Mesenchymal stem cell (in vitro differentiated cells and primary cell): ENCODE results near the gene HID1.
"Not testable (repeated sequence)": the region's sequence is repeated elsewhere in the genome, so short reads cannot be mapped to it uniquely, and the experiment has no call there.

Source experiments
- DNase-seq: peaks from one replicate; pipeline ENCODE4 v3.0.0-alpha.2; 2013
- H2AFZ ChIP-seq: one replicate; pipeline ENCODE4 v1.6.1; 2013; ENCODE audit warnings: low read depth, mild to moderate bottlenecking, control low read depth, inconsistent platforms, low read length, moderate library complexity
- H2AK5ac ChIP-seq: 2 replicates; pipeline ENCODE4 v1.6.1; 2013; ENCODE audit warnings: low read length, moderate library complexity, mild to moderate bottlenecking, inconsistent platforms; ENCODE audit not compliant: severe bottlenecking
- H2BK120ac ChIP-seq: one replicate; pipeline ENCODE4 v1.6.1; 2013; ENCODE audit warnings: low read depth, mild to moderate bottlenecking, inconsistent platforms, low read length, moderate library complexity
- H2BK12ac ChIP-seq, 2 experiments: one replicate each; pipeline ENCODE4 v1.6.1; 2013; ENCODE audit warnings: inconsistent platforms in 2 of 2, low read length in 2 of 2, mild to moderate bottlenecking in 2 of 2, moderate library complexity in 2 of 2, control low read depth in 1 of 2
- H2BK15ac ChIP-seq: one replicate; pipeline ENCODE4 v1.6.1; 2013; ENCODE audit warnings: mild to moderate bottlenecking, low read depth, inconsistent platforms; ENCODE audit not compliant: poor library complexity, severe bottlenecking
- H2BK5ac ChIP-seq: 2 replicates; pipeline ENCODE4 v1.6.1; 2013; ENCODE audit warnings: low read depth, mild to moderate bottlenecking, low read length, control low read depth, inconsistent platforms; ENCODE audit not compliant: poor library complexity, severe bottlenecking
- H3K14ac ChIP-seq, 2 experiments: one replicate each; pipeline ENCODE4 v1.6.1; 2013; ENCODE audit warnings: inconsistent platforms in 2 of 2, low read length in 2 of 2, control low read depth in 1 of 2, mild to moderate bottlenecking in 1 of 2, moderate library complexity in 1 of 2
- H3K18ac ChIP-seq, 2 experiments: one replicate each; pipeline ENCODE4 v1.6.1; 2013; ENCODE audit warnings: inconsistent platforms in 2 of 2, low read length in 2 of 2, control low read depth in 1 of 2, low read depth in 1 of 2, mild to moderate bottlenecking in 1 of 2
- H3K23ac ChIP-seq, 2 experiments: one replicate each; pipeline ENCODE4 v1.6.1; 2013; ENCODE audit warnings: inconsistent platforms in 2 of 2, low read length in 2 of 2, mild to moderate bottlenecking in 2 of 2, moderate library complexity in 2 of 2, control low read depth in 1 of 2
- H3K27ac ChIP-seq: 2 replicates; pipeline ENCODE4 v1.5.1; 2013; ENCODE audit warnings: mild to moderate bottlenecking, moderate library complexity, low read length, control low read depth, inconsistent platforms; ENCODE audit not compliant: poor library complexity, severe bottlenecking
- H3K27me3 ChIP-seq, 2 experiments: 2 replicates each; pipeline versions ENCODE4 v1.6.1 to v1.7.0; 2013; ENCODE audit warnings: low read length in 2 of 2, mild to moderate bottlenecking in 2 of 2, moderate library complexity in 2 of 2, control low read depth in 1 of 2, inconsistent platforms in 1 of 2; ENCODE audit not compliant: control insufficient read depth in 1 of 2, insufficient read depth in 1 of 2
- H3K36me3 ChIP-seq, 2 experiments: 2 replicates each; pipeline versions ENCODE4 v1.6.1 to v1.7.0; 2013; ENCODE audit warnings: low read length in 2 of 2, control low read depth in 1 of 2, inconsistent platforms in 1 of 2, low read depth in 1 of 2, mild to moderate bottlenecking in 1 of 2; ENCODE audit not compliant: insufficient read depth in 2 of 2, control insufficient read depth in 1 of 2
- H3K4ac ChIP-seq, 2 experiments: one replicate each; pipeline ENCODE4 v1.6.1; 2013; ENCODE audit warnings: inconsistent platforms in 2 of 2, low read length in 2 of 2, mild to moderate bottlenecking in 2 of 2, moderate library complexity in 2 of 2, control low read depth in 1 of 2, low read depth in 1 of 2
- H3K4me1 ChIP-seq: 2 replicates; pipeline ENCODE4 v1.6.1; 2013; ENCODE audit warnings: low read depth, low read length, control low read depth; ENCODE audit not compliant: control insufficient read depth, insufficient read depth
- H3K4me2 ChIP-seq: 2 replicates; pipeline ENCODE4 v1.6.1; 2013; ENCODE audit warnings: low read length, mild to moderate bottlenecking, inconsistent platforms; ENCODE audit not compliant: poor library complexity, severe bottlenecking
- H3K4me3 ChIP-seq, 2 experiments: 2 replicates each; pipeline versions ENCODE4 v1.5.1 to v1.7.0; 2013; ENCODE audit warnings: low read length in 2 of 2, mild to moderate bottlenecking in 2 of 2, control low read depth in 1 of 2, low read depth in 1 of 2; ENCODE audit not compliant: insufficient read depth in 1 of 2
- H3K79me1 ChIP-seq: replicated peaks from 2 replicates; pipeline ENCODE4 v1.6.1; 2013; ENCODE audit warnings: mild to moderate bottlenecking, control low read depth, low read length, inconsistent platforms; ENCODE audit not compliant: poor library complexity, severe bottlenecking
- H3K9ac ChIP-seq: 2 replicates; pipeline ENCODE4 v1.7.0; 2013; ENCODE audit warnings: mild to moderate bottlenecking, low read length, moderate library complexity
- H3K9me3 ChIP-seq: 2 replicates; pipeline ENCODE4 v1.7.0; 2013; ENCODE audit warnings: mild to moderate bottlenecking, low read length; ENCODE audit not compliant: control insufficient read depth
- H4K8ac ChIP-seq: one replicate; pipeline ENCODE4 v1.6.1; 2013; ENCODE audit warnings: inconsistent platforms, mild to moderate bottlenecking, low read length, moderate library complexity
- H4K91ac ChIP-seq: one replicate; pipeline ENCODE4 v1.6.1; 2013; ENCODE audit warnings: mild to moderate bottlenecking, low read length, inconsistent platforms
- WGBS: methylation state at CpG from one replicate; pipeline ENCODE4 v1.1.7; 2013; ENCODE audit warnings: mixed read lengths; 5-methylcytosine and 5-hydroxymethylcytosine counted together

Gene HID1

DNA sequence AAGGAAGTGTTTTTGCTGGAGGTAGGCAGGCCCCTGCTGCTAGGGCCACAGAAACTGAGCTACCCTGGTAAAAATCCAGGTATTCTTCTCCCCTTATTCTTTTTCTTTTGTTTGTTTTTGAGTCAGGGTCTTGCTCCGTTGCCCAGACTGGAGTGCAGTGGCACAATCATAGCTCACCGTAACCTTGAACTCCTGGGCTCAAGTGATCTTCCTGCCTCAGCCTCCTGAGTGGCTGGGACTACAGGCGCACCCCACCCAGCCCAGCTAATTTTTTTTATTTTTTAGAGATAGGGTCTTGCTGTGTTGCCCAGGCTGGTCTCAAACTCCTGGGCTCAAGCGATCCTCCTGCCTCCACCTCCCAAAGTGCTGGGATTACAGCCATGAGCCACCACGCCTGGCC is 3.1 kb downstream of the HID1 start:
- H2BK15ac ChIP-seq, H2BK12ac ChIP-seq, H4K91ac ChIP-seq, H2BK120ac ChIP-seq, H3K4me3 ChIP-seq, DNase-seq, H3K9ac ChIP-seq, H3K23ac ChIP-seq, H3K4me2 ChIP-seq, H2AK5ac ChIP-seq, H3K36me3 ChIP-seq, H3K14ac ChIP-seq, H4K8ac ChIP-seq, H3K18ac ChIP-seq, H2BK5ac ChIP-seq, H3K4ac ChIP-seq, H3K27ac ChIP-seq, H3K9me3 ChIP-seq, H3K79me1 ChIP-seq, H2AFZ ChIP-seq: not testable (repeated sequence)
- peaks cover 30 to 46% of the 10 kb centered on the region in 2 experiments for H3K27me3 ChIP-seq
- WGBS: 98% methylated on average over 4 of the region's 5 CpGs
- H3K4me1 ChIP-seq: peaks cover 13% of the 10 kb centered on the region

DNA sequence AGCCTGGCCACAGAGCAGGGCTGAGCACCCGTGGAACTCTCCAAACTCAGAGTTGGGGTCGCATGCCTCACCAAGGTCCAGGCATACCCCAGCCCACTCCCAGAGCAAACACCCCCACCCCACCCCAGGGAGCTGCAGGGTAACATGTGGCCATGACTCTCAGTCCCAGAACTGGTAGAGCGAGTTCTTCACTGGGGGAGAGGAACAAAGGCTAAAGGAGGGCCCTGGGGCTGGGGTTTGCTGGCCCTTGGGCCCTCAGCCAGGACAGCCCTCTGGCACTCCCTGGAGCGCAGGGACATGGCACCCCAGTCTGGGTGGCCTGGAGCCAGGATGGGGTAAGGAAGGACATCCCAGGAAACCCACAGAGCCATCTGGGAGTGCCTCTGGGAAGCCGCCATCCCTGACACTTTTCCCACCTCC is 4.2 kb downstream of the HID1 start:
- no peak overlapping the region for H3K27ac ChIP-seq
- H3K36me3 ChIP-seq: no peaks in the 10 kb centered on the region
- H3K4me2 ChIP-seq: no peak overlapping the region
- H3K18ac ChIP-seq: no peak overlapping the region
- no peak overlapping the region for H3K4me3 ChIP-seq
- no peak overlapping the region for H4K91ac ChIP-seq
- WGBS: 85% methylated on average over 4 of the region's 5 CpGs
- no peak overlapping the region for H2AFZ ChIP-seq
- no peak overlapping the region for H2BK15ac ChIP-seq
- H3K27me3 ChIP-seq: peaks cover 19 to 39% of the 10 kb centered on the region in 2 experiments
- H3K9ac ChIP-seq: no peak overlapping the region
- H3K14ac ChIP-seq: no peak overlapping the region
- H3K4me1 ChIP-seq: peaks cover 13% of the 10 kb centered on the region
- no peaks in the 10 kb centered on the region for H3K79me1 ChIP-seq
- no peak overlapping the region for H2AK5ac ChIP-seq
- H2BK120ac ChIP-seq: no peak overlapping the region
- no peak overlapping the region for H3K4ac ChIP-seq
- H3K23ac ChIP-seq: no peak overlapping the region
- H2BK12ac ChIP-seq: no peak overlapping the region
- DNase-seq: no peak
- H2BK5ac ChIP-seq: no peak overlapping the region
- H3K9me3 ChIP-seq: no peaks in the 10 kb centered on the region
- no peak overlapping the region for H4K8ac ChIP-seq

DNA sequence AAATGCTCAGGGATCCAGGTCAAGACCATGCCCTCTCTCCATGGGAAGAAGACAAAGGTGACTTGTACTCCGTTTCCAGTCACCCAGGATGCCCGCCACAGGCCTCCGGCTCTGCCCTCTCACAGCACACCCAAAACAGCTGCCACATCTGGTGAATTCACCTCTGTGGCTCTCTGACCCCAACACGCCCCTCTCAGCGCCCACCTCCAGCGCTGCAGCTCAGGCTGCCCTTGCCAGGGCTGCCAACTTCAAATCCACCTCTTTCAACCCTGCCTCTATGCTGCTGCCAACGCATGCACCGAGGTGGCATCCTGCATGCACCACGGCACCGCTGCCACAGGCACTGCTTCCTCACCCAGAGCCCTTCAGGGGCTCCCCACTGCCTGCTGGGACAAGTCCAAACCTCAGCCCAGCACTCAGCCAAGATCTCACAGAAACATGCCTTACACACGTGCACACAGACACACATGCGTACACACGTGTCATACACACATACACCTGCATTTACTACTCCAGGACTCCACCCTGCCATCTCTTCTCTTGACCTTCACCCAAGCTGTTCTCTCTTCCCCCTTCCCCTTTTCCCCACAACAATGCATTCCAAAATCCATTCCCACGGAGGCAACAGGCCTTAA is 7.5 kb downstream of the HID1 start:
- no peak overlapping the region for H2BK15ac ChIP-seq
- no peak overlapping the region for H2BK120ac ChIP-seq
- no peaks in the 10 kb centered on the region for H3K36me3 ChIP-seq
- no peak overlapping the region for H4K8ac ChIP-seq
- no peak for DNase-seq
- H3K9me3 ChIP-seq: no peaks in the 10 kb centered on the region
- H3K4me1 ChIP-seq: peaks cover 10% of the 10 kb centered on the region
- no peak overlapping the region for H2BK5ac ChIP-seq
- H2AK5ac ChIP-seq: no peak overlapping the region
- no peak overlapping the region for H3K4ac ChIP-seq
- no peak overlapping the region for H3K14ac ChIP-seq
- H2AFZ ChIP-seq: no peak overlapping the region
- WGBS: 85% methylated on average over 14 of the region's 14 CpGs
- no peak overlapping the region for H3K9ac ChIP-seq
- H3K4me2 ChIP-seq: no peak overlapping the region
- peaks cover 0 to 21% of the 10 kb centered on the region in 2 experiments for H3K27me3 ChIP-seq
- H3K23ac ChIP-seq: no peak overlapping the region
- H3K18ac ChIP-seq: no peak overlapping the region
- no peak overlapping the region for H3K4me3 ChIP-seq
- H2BK12ac ChIP-seq: no peak overlapping the region
- no peak overlapping the region for H4K91ac ChIP-seq
- no peaks in the 10 kb centered on the region for H3K79me1 ChIP-seq
- no peak overlapping the region for H3K27ac ChIP-seq

DNA sequence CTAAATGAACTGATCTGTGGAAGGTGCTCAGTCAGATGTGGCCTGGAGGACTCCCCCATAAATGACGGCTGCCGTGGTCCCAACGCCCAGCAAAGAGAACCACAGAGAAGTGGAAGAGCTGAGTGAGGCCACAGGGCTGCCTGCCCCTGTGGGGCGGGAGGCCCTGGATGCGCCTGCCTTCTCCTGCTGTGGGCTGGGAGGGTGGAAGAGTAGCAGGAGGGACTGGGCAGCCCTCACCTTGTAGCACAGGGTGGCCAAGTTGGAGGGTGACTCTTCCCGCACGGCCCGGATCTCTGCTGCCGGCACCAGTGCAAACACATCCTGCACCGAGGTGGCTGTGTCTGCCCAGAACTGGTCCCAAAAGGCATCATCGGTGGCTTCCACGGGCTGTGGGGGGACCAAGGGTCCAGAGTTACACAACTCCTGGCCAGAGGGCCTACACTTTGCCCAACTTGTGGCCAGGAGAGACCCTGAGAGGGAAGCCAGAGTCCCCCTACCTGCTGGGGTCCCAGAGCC is 8.3 kb downstream of the HID1 start:
- Histone ChIP-seq H3K9me3 (no peaks in the 10 kb centered on the region), H3K14ac (no peak overlapping the region), H2BK5ac (no peak overlapping the region), H3K18ac (no peak overlapping the region), H2BK12ac (no peak overlapping the region), H3K23ac (no peak overlapping the region), H3K27me3 (peaks cover 0 to 29% of the 10 kb centered on the region in 2 experiments), H3K27ac (no peak overlapping the region), H2BK120ac (no peak overlapping the region), H3K36me3 (no peaks in the 10 kb centered on the region), H4K91ac (no peak overlapping the region), H3K4me1 (peaks cover 11% of the 10 kb centered on the region), H3K4me2 (no peak overlapping the region), H4K8ac (no peak overlapping the region), H2AK5ac (no peak overlapping the region), H2BK15ac (no peak overlapping the region), H2AFZ (no peak overlapping the region), H3K9ac (no peak overlapping the region), H3K79me1 (no peaks in the 10 kb centered on the region), H3K4ac (peak overlapping the region in 1 of 2 experiments; percentile 24), H3K4me3 (peak overlapping the region in 1 of 2 experiments; percentile 10)
- no peak for DNase-seq
- 92% methylated on average over 12 of the region's 12 CpGs for WGBS
